Measurements from ENCODE around the gene RERG.

RERG gene

DNA sequence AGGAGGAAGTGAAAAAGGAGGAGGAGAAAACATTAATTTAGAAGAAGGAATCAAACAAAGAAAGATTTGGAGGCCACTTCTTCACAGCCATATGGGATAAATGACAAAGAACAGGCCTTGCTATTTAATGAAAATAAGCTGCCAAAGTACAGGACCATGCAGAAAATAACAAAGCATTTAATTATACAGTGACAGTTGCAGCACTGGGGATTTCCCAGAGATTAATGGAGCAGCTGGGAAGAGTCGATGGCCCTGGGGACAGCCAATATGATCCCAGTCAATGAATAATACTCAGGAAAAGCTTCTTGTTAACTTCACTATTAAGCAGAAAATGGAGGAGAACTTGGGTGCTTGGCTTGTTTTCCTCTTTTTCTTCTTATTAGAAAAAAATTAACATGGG is 34.6 kb downstream of the RERG start:
- no peak for DNase-seq (ENCODE audit: low spot score)

DNA sequence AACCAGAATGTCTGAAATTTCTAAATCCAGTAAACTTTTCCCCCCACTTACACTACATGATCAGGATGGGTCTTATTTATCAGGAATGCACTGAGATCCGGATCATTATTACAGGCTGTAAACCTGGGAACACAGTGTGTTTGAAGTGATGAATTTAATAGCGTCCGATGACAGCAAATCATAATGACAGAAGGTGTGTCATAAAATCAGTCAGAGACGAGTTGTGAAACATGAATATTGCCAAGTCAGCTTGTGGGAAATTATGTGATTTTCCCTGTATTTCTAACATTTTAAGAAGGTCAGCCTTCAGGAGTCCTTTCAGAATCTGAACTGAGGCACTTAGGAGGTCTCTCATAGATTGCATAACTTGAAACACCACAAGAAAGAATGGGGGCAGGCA is 36.7 kb downstream of the RERG start:
- DNase-seq (ENCODE audit: low spot score): no peak

DNA sequence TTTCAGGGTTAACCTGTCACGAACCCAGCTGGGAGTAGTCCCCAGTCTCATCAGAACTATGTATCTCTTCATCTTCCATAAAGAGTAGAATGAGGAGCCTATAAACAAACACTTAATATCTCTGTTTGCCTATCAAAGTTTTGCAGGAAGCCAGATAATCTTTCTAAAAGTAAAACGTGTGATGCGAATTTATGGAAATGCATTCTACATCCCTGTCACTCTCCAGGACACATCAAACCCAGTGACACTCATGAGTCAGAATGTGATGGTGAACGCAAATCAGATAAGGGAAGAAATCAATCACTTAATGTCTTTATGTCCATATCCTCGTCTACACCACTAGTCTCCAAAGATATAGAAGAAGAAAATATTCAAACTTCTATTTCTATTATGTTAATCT is 37.4 kb downstream of the RERG start:
- no peak for DNase-seq (ENCODE audit: low spot score)

- DNase-seq (ENCODE audit: low spot score): no peak
Measured at GRCh38 chr12:15181017-15181683, 40.1 kb downstream of the RERG start.

- no peak for DNase-seq (ENCODE audit: low spot score)
Measured at GRCh38 chr12:15180325-15180724, 40.9 kb downstream of the RERG start.

GRCh38 chr12:15179672-15180071 is 41.5 kb downstream of the RERG start:
- DNase-seq (ENCODE audit: low spot score): no peak

- no peak for DNase-seq (ENCODE audit: low spot score)
Measured at GRCh38 chr12:15173142-15173541, 48.1 kb downstream of the RERG start.

DNA sequence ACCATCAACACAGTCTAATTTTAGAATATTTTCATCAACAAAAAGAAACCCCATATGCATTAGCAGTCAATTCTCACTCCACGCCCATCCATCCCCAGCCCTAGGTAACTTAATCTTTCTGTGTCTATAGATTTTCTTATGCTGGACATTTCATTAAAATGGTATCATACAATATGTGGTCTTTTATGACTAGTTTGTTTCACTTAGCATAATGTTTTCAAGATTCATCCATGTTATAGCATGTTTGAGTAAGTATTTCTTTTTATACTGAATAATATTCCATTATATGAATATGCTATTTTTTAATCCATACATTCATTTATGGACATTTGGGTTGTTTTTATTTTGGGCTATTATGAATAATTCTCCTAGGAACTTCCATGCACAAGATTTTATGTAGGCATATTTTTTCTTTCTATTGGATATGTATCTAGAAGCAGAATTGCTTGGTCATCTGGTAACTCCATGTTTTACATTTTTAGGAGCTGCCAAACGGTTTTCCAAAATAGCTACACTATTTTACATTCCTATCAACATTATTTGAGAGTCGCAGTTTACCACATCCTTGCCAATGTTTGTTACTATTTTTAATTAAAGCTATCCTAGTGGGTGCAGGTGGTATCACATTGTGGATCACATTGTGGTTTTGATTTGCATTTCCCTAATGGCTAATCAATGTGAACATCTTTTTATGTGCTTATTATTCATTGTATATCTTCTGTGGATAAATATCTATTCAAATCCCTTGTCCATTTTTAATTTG is 49.0 kb downstream of the RERG start:
- no peak for DNase-seq (ENCODE audit: low spot score)

DNA sequence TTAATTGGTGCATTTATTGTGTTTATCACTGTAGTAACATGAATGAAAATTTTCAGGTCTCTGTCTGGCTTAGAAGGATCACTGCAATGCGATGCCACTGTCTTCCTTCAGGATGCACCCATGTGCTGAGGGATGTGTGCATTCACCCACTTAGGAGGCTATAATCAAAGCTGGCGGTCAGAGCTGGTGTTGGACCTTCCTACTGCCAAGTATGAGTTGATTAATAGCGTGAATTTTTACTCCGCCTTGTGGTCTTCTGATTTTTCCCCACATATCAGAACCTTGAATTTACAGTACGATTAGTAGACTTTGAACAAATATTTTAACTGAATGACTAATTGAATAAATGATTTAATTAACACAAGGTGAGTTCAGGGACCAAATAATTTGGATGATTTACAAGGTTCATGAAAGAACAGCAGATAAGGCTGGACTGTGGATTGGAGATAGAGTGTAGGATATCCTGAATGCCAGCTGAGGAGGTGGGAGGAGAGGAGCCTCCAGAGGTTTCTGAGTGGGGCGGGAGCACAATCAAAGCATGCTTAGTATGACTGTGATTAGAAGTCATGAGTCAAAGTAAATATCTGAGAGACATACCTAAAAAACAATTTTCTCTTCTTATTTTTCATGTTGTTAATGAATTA is 50.1 kb downstream of the RERG start:
- DNase-seq (ENCODE audit: low spot score): no peak

DNA sequence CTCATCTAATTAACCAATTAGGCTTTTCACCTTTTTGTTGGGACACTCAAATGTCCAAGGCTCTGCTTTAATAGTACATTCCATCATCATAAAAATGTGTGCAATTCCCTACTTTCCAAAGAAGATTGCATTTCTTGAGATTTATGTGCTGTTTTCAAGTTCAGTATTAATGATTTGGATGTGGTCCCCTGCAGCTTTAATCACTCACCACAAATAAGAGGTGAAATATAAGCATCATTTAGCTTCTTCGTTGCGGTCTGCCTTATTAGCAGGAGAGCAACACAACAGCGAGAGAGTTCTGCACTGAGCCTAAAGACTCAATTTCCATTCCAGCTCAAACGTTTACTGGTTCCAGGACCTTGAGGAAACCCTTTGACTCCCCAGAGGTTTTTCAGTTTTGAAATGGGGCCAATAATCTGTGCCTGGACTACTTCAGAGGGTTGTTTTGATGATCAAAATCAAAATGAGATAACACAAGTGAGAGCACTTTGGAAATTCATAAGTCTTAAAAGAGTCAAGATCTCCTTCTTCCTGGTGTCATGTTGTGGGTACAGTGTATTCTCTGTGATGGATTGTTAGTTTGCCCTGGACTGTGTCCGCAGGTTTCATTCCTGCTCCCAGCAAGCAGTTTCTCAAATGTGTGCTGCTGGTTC is 53.1 kb downstream of the RERG start:
- no peak for DNase-seq (ENCODE audit: low spot score)

- DNase-seq (ENCODE audit: low spot score): no peak
Measured at GRCh38 chr12:15165012-15165659, 56.1 kb downstream of the RERG start.

DNA sequence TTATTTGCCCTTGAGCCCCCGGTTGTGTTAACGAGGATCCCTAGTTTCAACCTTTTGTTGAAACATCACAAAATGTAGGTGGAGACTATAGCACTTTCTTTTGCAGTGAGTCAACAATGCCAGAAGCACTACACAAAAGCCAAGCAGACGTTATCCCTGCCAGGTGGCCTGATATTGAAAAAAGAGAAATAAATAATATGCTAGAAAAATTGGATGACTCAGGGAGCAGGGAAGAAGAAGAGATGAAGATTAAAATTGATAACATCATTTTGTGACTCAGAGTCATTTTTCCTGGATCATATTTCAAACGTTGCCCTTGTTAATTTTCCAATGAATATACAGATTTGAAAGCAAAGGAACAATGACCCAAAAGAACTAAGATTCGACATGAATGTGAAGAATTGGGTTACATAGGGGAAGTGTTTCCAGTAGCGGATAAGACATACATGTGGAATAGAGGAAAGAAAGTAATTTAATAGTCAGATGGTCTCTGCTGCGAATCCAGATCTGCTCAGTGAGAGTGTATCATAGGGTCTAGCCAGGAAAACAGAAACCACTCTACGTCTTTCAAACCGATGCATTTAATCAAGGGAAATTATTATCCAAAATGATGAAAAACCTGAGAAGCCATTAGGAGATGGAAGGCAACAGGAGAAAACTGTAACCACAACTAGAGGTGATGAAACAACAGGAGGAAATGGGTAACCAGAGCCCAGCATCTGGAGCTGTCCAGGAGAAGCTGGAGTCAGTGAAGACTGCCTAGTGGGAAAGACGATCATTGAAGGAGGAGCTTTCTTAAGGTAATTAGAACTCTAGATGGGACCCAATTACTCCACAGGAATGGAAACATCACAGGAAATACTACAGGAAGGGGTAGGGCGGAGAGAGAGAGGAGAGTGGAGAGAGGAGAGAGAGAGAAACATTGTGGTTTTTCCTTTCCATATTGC is 57.9 kb downstream of the RERG start:
- DNase-seq (ENCODE audit: low spot score): no peak

DNA sequence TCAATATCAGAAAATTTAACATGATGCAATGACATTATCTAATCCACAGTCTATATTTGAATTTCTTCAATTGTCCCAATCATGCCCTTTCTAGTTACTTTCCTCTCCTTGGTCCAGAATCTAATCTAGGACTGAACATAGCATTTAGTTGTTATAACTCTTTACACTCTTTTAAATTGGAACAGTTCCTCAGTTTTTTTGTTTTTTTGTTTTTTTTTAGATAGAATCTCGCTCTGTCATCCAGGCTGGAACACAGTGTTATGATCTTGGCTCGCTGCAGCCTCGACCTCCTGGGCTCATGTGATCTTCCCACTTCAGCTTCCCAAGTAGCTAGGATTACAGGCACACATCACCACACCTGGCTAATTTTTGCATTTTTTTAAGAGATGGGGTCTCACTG is 63.1 kb downstream of the RERG start:
- no peak for DNase-seq (ENCODE audit: low spot score)

DNA sequence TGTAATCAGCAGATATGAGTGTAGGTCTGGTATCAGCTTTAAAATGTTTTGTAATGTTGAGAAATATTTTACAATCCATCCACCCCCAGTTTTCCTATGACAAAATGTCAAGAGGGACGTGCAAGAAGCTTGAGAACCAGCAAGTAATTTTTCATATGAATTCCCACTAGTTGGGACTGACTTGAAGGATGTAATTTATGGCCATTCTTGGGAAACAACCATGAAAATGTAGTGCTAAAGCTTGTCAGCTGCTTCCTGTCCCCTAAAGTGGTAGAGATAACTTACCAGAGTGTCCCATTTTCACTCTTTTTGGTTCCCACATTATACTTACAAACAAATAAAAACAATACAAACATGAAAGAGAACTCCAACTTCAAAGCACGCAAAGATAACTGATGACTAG is 63.9 kb downstream of the RERG start:
- no peak for DNase-seq (ENCODE audit: low spot score)

- DNase-seq (ENCODE audit: low spot score): no peak
Measured at GRCh38 chr12:15155271-15155670, 65.9 kb downstream of the RERG start.

DNA sequence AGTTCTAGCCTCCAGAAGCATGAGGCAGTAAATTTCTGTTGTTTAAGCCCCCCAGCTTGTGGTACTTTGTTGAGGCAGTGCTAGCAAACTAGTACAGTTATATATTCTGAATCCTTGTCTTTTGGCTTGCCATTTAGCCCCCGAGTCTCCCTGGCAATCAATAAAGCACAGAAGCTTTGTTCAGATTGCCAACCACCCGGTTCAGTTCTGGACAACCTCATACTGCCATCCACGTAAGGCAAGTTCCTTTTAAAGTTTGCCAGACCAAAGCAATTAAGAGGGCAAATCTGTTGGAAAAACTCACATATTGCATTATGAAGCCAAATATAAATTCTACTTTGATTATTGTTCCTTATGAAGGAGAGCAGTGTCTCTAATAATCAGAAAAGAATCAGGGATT is 67.1 kb downstream of the RERG start:
- DNase-seq (ENCODE audit: low spot score): no peak

GRCh38 chr12:15152868-15153267 is 68.3 kb downstream of the RERG start:
- no peak for DNase-seq (ENCODE audit: low spot score)

GRCh38 chr12:15152456-15152855 is 68.8 kb downstream of the RERG start:
- DNase-seq (ENCODE audit: low spot score): no peak

DNA sequence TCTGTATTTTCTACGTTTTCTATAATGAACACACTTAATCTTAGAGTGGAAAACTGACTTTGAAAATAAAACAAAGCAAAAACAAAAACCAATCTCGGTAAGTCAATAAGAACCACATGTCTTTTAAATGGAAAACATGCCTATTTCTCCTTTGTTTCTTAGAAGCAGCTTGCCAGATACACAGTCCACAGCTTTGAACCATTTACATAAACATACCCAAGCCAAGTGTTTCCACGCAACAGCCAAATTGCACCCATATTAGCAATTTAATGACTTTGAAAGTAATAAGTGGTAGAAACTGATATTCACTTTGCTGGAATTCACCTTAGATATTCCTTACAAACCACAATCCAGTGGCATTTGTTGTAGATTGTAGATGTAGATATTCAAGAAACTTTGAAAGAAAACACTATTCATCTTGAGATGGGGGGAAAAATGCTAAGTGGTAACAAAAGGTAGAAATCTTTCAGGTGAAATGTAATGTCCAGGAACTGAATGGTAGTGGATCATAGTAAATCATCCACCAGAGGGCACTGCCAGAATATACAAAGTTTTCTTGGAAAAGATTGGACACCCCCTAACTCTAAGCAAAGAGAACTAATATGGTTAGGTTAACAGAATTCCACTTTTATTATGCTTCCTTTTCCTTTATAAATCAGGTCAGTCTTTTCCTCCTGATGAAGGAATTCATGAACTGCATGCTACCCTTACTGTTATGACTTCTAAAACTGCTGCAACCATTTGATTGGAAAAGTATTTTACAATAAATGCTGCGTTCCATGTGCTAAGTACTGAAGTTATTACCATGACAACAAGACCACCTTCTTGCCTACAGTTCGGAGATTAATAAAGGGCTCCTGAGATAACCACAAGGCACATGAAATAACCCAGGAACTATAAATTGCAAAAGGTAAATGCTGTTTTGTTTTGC is 69.8 kb downstream of the RERG start:
- DNase-seq (ENCODE audit: low spot score): no peak

DNA sequence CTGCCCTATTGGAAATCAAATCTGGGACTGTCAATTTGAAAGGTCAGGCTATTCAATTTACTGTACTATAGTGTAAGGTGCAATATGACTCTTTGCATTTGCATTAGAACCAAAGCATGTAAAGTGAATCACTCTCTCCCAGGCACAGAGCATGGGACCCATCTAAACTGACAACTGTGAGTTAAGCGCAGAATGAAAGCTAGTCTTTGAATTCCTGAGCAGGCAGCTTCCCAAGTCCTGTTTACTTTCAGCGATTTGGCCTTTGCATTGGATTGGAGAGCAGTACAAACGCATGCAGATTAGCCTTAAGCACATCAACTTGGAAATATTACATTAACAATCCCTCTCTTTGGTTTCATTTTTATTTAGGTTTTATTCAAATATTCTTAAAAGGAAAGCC is 74.6 kb downstream of the RERG start:
- DNase-seq (ENCODE audit: low spot score): no peak
